GM20431 (cell line): Measurements from ENCODE around the gene NLRP3.

Experiments used
- in situ Hi-C: fragments of 300-500 bp; cut with MseI, MboI; formaldehyde crosslinking; loops from one replicate; pipeline ENCODE4 v1.15.0; 2020; ENCODE audit warnings: low sequenced_read_pairs; ENCODE audit not compliant: unreplicated experiment

Gene NLRP3

DNA sequence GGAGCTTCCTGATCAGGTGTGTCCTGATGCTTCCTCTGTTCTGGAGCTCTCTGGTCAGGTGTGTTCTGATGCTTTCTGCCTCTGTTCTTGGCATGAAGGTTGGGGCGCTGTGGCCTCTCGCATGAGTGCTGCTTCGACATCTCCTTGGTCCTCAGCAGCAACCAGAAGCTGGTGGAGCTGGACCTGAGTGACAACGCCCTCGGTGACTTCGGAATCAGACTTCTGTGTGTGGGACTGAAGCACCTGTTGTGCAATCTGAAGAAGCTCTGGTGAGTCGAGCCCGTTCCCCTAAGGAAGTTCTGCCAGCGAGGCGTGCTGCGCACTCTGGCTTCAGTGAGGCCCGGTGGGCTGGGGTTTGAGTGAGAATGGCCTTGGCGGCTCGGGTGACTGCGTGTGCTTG lies 18.0 kb downstream of the NLRP3 start:
- in situ Hi-C loops, result no loop called here

DNA sequence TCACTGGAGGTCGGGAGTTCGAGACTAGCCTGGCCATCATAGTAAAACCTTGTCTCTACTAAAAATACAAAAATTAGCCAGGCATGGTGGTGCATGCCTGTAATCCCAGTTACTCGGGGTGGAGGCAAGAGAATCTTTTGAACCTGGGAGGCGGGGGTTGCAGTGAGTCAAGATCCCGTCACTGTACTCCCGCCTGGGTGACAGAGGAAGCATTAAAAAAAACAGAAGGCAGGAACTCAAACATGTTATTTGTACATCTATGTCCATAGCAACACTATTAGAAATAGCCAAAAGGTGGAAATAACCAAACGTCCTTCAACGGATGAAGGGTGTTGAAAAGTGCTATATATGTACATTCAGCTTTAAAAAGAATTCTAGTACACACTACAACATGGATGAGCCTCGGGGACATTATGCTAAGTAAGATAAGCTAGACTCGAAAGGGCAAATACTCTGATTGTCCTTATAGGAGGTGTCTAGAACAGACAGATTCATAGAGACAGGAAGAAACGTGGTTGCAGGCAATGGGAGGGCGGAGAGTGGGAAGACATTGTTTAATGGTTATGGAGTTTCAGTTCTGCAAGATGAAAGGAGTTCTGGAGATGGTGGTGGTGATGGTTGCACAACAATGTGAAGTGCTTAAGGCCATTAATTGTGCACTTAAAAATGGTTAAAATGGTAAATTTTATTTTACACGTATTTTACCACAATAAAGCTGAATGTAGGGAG lies 19.2 kb downstream of the NLRP3 start:
- in situ Hi-C loops, result no loop called here

DNA sequence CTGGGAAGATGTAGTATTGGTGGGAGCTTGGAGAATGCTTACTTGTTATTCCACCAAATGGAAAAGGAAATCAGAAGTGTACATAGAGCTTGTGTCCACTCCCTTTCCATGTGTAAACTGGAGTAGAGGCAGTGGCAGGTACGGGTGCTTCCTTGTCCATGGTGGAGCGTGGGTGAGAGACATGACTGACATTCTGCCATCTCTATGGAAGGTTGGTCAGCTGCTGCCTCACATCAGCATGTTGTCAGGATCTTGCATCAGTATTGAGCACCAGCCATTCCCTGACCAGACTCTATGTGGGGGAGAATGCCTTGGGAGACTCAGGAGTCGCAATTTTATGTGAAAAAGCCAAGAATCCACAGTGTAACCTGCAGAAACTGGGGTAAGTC lies 19.8 kb downstream of the NLRP3 start:
- in situ Hi-C loops, result no loop called here

DNA sequence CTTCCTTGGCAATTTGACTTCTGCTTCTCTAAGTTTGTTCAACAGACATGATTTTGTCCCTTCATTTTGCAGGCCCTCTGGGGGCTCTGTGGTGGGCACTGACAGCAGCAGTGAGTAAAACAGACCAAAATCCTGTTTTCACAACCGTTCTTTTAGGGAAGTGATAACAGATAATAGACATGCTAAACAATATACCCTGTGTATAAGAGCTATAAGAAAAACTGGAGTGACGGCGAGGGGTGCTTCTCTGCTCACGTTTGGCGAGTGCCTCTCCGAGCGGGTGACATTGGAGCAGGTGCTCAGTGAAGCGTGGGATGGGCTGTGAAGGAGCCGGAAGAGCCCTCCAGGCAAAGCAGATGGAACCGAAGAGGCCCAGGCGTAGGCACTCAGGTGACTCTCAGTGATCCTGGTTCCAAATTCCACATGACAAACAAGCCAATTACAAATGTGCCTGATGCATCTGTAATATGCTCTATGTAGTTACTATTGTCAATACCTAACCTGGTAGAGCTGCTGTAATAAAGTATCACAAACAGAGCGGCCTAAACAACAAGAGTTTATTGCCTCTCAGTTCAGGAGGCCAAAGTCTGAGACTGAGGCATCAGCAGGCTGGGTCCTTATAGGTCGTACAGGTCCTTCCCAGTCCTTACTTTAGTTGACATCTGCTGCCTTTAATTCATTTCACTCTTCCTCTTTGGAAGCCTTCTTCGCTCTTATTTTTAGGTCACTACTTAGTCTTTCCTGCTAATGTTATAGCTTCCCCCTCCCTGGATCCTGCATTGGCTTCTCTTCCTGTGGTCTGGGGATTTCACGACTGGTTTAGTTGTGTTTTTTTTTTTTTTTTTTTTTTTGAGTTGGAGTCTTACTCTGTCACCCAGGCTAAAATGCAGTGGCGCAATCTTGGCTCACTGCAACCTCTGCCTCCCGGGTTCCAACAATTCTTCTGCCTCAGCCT lies 21.9 kb downstream of the NLRP3 start:
- in situ Hi-C loops, result no loop called here

DNA sequence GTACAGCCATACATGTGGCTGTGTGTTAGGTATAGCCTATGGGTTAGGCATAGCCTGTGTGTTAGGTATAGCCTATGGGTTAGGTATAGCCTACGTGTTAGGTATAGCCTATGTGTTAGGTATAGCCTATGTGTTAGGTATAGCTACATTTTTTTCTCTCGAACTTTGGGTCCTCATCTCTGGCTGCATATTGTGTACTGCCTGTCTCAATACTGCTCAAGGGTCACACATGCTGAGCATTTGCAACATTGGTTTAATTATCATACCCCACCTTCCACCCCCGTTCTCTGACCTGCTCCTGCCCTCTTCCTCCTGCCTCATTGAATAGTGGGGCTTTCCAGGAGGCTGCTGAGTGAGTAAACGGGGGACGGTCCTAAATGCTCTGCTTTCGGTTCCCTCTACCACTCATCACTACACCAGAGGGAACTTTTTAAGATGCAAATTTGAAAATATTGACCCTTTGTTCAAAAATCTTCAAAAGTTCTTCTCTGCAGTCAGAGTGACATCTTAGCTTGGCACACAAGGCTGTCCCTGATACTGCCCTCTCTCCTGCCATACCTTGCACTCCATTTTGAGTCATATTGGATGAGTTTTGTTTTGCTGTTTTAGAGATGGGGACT lies 24.1 kb downstream of the NLRP3 start:
- in situ Hi-C loops, result no loop called here

DNA sequence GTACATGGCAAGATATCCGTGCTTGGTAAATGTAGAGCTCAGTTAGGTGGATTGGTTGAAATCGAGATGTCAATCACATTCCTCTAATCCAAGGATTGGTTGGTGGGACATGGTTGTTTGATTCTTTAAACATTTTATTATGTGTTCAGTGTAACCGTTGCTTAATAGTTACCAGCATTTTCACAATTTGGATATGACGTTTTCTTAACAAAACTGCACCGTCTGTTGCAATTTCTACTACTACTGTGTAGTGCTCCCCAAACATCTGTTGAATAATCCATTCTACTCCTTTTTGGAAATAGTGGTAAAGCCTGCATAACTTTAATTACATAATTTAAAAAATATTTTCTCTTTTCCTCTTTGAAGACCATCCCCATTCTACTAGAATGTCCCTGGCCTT lies 25.6 kb downstream of the NLRP3 start:
- in situ Hi-C loops, result no loop called here

DNA sequence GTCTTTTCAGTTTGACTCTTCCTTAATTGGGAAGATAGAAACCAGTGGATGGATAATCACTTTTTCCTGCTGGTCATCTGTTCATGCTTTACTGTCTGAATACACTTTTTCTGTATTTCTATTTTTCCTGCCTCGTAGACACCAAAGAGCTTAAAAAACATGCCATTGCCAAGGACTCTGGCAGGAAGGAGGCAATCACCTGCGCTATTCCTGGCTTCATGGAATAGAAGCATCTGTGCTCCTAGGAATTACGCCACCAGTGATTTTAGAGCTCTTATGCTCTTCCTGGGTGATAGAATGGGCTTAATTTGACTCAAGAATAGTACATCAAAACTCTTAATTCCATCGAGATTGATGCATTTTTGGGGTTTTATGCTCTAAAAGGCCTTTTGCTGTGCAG lies 26.2 kb downstream of the NLRP3 start:
- in situ Hi-C loops, result no loop called here

DNA sequence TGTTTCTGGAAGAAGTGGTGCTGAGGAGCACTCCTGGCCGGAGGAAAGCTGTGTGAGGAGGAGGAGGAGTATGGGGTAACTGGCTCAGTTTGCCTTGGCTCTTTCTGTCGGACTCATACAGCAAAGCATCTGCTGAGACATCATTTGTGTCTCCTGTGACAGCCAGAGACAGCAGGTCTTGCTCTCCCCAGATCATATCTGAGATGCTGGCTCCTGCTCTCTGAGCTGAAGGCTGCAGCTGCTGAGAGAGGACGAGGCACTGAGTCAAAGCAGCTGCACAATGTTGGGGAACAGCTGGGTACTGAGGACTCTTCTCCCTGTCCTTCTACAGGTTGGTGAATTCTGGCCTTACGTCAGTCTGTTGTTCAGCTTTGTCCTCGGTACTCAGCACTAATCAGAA lies 27.7 kb downstream of the NLRP3 start:
- in situ Hi-C loops, result no loop called here

DNA sequence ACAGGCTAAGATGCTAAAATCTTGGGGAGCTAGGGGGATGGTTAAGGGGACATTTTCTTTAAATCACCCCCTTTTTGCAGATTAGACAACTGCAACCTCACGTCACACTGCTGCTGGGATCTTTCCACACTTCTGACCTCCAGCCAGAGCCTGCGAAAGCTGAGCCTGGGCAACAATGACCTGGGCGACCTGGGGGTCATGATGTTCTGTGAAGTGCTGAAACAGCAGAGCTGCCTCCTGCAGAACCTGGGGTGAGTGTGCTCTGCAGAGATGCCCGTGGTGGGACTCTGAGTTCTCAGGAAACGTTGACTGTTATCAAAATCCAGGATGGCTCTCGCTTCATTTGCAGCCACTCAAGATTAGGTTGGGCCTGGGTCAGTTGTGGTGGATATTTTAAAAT lies 28.6 kb downstream of the NLRP3 start:
- in situ Hi-C loops, result no loop called here

DNA sequence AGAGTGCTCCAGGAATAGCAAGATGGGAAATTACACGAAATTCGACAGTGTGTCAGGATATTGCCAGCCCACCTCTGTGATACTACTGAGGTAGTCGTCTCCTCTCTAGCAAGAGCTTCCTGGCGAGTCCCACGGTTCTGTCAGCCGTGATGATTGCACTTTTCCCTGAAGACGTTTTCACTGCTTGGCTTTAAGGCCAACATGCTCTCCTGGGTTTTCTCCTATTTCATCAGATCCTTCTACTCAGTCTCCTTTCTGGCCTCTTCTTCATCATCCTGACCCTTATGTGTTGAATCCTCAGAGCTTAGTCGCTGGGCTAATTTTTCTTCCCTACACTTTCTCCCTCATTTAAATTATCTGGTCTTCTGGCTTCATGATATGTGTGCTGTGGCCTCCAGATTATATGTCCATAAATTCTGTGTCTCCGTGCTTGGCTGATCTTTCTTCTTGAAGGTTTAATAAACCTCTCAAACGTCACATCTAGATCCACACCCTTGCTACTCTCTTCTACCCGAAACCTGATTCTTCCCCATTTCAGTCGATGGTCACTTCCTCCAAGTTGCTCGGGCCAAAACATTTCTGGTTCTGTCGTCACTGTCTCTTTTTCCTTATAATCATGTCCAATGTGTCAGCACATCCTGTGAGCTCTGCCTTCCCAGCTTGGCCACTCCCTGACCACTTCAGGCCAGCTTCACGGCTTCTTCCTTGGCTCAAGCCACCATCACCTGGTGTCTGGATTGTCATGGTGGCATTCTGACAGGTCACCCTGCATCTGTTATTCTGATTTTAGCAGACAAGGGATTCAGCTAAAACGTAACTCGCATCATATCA lies 29.8 kb downstream of the NLRP3 start:
- in situ Hi-C loops, result no loop called here

DNA sequence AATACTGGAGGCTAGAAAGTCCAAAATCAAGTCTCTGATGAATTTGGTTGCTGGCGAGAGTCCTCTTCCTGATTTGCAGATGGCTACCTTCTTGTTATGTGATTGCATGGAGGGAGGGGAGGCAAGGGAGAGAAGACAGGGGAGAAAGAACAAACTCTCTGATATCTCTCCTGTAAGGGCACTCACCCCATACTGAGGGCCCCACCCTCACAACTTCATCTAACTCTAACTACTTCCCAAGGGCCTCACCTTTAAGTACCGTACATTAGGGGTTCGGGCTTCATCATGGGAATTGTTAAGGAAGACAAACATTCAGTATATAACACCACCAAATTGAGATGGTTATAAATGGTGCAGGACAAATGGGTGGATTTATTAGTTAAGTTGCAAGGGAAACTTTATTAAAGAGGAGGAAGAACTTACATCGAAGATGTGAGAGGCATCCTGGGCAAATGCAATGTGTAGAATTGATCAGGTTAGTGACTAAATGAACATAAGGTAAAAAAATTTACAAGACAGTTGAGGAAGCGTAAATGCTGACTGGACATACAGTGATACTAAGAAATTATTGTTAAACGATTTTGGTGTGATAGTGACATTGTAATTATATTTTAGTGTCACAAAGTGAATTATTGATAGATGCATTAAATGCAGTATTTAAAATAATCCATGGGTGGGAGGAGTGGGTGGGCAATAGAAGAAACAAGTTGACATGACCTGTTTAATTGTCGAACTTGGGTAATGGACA lies 31.4 kb downstream of the NLRP3 start:
- in situ Hi-C loops, result no loop called here

DNA sequence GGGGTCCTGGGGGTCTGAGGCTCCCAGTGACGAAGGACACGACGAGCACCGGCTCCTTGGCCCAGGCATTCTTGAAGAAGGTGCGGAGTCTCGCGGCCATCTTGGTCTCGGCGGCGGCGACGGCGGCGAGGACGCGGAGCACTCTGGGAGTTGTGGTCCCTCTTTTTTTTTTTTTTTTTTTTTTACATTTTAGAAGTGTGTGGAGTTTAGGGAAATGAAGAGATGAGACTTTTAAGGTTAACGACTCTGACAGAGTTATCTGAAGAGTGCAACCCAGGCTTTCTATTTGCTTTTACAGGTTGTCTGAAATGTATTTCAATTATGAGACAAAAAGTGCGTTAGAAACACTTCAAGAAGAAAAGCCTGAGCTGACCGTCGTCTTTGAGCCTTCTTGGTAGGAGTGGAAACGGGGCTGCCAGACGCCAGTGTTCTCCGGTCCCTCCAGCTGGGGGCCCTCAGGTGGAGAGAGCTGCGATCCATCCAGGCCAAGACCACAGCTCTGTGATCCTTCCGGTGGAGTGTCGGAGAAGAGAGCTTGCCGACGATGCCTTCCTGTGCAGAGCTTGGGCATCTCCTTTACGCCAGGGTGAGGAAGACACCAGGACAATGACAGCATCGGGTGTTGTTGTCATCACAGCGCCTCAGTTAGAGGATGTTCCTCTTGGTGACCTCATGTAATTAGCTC lies 32.3 kb downstream of the NLRP3 start:
- in situ Hi-C loops, result no loop called here

DNA sequence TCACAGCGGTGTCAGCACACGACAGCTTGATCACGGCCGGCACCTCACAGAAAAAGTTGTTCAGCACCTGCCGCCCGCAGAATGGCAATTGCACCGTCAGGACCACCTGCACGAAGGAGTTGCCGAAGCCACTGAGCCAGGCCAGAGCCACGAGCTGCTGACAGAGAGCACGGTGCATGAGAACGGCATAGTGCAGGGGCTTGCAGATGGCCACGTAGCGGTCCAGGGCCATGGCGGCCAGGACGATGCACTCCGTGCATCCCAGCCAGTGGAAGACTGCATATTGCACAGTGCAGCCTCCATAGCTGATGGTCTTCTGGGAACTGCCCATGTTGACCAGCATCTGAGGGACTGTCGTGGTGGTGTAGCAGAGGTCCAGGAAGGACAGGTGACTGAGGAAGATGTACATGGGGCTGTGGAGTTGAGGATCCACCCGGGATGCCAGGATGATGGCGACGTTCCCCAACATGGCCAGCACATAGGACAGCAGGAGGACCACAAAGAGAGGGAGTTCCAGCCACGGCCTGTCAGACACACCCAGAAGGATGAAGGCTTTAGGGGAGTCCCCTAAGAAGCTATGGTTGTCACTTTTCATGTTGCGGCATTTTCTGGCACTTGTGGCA lies 35.5 kb downstream of the NLRP3 start:
- in situ Hi-C loops, result no loop called here

DNA sequence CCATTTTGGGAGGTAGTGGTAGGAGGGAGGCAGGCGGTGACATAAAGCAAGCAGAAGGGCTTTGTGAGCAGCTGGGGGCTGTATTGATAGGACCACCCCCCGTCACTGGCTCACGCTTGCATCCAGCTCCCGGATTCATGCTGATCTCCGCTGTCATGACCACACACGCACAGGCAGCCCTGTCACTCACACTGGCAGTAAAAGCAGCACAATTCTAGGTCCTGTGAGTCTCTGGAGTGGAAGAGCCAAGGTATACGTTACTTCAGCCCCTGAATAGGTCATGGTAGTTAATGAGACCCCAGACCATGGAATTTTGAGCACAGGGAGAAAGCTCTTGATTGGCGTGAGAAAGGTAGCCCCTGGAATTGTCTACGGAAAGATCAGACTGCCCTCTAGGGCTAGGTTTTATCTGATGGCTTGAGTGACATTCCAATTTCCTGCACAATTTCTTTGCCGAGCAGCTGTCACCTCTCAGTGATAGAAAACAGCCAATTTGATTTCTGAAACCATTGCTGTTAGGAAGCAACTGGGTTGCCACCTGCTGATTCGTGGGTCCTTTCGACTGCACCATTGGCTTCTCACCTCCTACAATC lies 36.6 kb downstream of the NLRP3 start:
- in situ Hi-C loops, result no loop called here

DNA sequence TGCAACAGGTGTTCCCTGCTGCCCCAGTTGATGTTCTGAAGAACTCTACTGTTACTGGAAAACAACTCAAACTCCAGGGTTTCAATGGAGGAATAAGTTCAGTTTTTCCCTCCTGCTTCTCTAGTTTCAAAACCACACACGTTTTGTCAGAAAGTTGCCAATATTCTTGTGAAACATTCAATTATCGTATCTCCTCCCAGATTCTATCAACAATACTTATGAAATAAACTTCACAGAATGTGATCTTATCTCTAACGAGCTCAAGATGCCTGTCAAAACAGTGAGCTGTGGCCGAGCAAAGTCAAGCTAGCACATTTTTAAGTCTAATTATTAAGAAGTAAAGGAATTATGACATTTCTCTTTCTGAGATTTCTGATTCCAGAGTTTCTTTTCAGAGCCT lies 37.3 kb downstream of the NLRP3 start:
- in situ Hi-C loops, result no loop called here

DNA sequence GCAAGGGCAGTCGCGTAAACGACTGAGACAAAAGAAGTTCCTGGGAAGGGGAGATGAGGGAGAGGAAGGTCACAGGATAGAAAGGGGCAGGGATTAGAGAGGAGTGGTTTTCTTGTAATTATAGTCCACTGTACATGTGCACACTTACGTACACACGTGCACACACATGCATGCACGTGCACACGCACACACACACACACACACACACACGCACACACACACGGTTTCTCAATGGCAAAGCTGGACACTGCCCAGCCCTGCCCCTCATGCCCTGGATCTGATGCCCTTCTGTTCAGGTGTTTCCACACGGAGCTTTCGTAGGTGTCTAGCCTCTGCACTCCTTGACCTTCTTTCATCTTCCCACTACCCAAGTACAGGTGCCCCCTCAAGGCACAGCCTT lies 38.0 kb downstream of the NLRP3 start:
- in situ Hi-C loops, result no loop called here

DNA sequence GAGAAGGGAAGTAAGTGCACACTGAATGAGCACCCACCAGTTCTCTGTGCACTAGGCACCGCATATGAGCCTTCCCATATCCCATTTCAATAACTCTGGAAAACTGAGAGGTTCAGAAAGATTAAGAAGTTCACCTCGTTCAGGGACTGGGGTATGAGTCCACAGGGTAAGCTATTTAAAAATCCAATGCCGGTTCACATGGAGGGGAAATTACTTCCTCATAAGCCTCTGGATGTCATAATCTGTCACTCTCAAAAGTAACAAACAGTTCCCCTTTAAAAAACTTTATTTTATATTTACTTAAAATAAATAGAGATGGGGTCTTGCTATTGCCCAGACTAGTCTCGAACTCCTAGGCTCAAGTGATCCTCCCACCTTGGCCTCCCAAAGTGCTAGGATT lies 40.0 kb downstream of the NLRP3 start:
- in situ Hi-C loops, result no loop called here
